Liver (tissue), 3 donors: ENCODE measurements around the gene TMEM51.

Experiments used
- ATF3 ChIP-seq: IDR thresholded peaks from 2 replicates; pipeline ENCODE4 v1.6.1; 2016; ENCODE audit warnings: antibody characterized with exemption
- CTCF ChIP-seq: fragments of 150-350 bp; IDR thresholded peaks from 2 replicates; pipeline ENCODE4 v1.5.1; 2017; ENCODE audit warnings: improper control_type of control experiment, low read depth, low read length; ENCODE audit not compliant: missing input control
- MAX ChIP-seq: IDR thresholded peaks from 2 replicates; pipeline ENCODE4 v1.6.1; 2016; ENCODE audit warnings: antibody characterized with exemption
- NR2F2 ChIP-seq: IDR thresholded peaks from 2 replicates; pipeline ENCODE4 v1.6.1; 2016; ENCODE audit warnings: antibody characterized with exemption
- RAD21 ChIP-seq, 2 donors: IDR thresholded peaks; 2 replicates each; pipeline ENCODE4 v1.6.1; 2016; ENCODE audit warnings: antibody characterized with exemption in 2 of 2, mild to moderate bottlenecking in 2 of 2
- RXRA ChIP-seq, 2 donors: IDR thresholded peaks; 2 replicates each; pipeline ENCODE4 v1.6.1; 2017 to 2018; ENCODE audit warnings: antibody characterized with exemption in 2 of 2, mild to moderate bottlenecking in 1 of 2
- YY1 ChIP-seq: IDR thresholded peaks from 2 replicates; pipeline ENCODE4 v1.6.1; 2016; ENCODE audit warnings: antibody characterized with exemption, mild to moderate bottlenecking
- donor health status: healthy.
- donor health status: healthy.

GRCh38 chr1:15214527-15214926 is 61.0 kb downstream of the TMEM51 start:
- no peak for TF ChIP-seq CTCF
- TF ChIP-seq NR2F2 = peak; percentile 93
- no peak for TF ChIP-seq YY1
- TF ChIP-seq MAX = no peak
- TF ChIP-seq ATF3 = no peak
- TF ChIP-seq RAD21 (IDR thresholded peaks at IDR 0.05) = peak in 1 of 2 donors; percentile 11
- TF ChIP-seq RXRA (IDR thresholded peaks at IDR 0.05) = no peak
